OCI-LY1 (cell line): Measurements from ENCODE around the gene ERCC8.

ENCODE experiments used
- H2AFZ ChIP-seq: fragments of 200-600 bp; sonication (generic), shearing (Covaris generic); 2 replicates; pipeline ENCODE4 v1.6.0; 2014; ENCODE audit warnings: antibody characterized with exemption, mild to moderate bottlenecking, low read length
- H3F3A ChIP-seq: fragments of 200-600 bp; sonication (generic), shearing (Covaris generic); 2 replicates; pipeline ENCODE4 v1.6.0; 2014; ENCODE audit warnings: mild to moderate bottlenecking, antibody characterized with exemption, low read length, moderate library complexity; ENCODE audit not compliant: insufficient read depth
- H3K27ac ChIP-seq: fragments of 200-600 bp; sonication (generic); 2 replicates; pipeline ENCODE4 v1.5.1; 2014; ENCODE audit warnings: low read length, mixed run types, mild to moderate bottlenecking, low read depth; ENCODE audit not compliant: poor library complexity, severe bottlenecking
- H3K27me3 ChIP-seq: fragments of 200-600 bp; sonication (generic); 2 replicates; pipeline ENCODE4 v1.6.0; 2014; ENCODE audit warnings: antibody characterized with exemption, mild to moderate bottlenecking, low read length, moderate library complexity; ENCODE audit not compliant: insufficient read depth
- H3K36me3 ChIP-seq: fragments of 200-600 bp; sonication (generic); 2 replicates; pipeline ENCODE4 v1.6.1; 2014; ENCODE audit warnings: mild to moderate bottlenecking, antibody characterized with exemption, low read length, moderate library complexity, mixed read lengths; ENCODE audit not compliant: insufficient read depth
- H3K4me1 ChIP-seq: fragments of 200-600 bp; sonication (generic); 2 replicates; pipeline ENCODE4 v1.5.1; 2014; ENCODE audit warnings: mild to moderate bottlenecking, low read length, moderate library complexity; ENCODE audit not compliant: insufficient read depth, severe bottlenecking
- H3K4me2 ChIP-seq: fragments of 200-600 bp; sonication (generic), shearing (Covaris generic); 2 replicates; pipeline ENCODE4 v1.6.1; 2014; ENCODE audit warnings: low read length
- H3K4me3 ChIP-seq: fragments of 200-600 bp; sonication (generic); 2 replicates; pipeline ENCODE4 v1.5.1; 2014; ENCODE audit warnings: low read length, low read depth, mild to moderate bottlenecking, mixed read lengths; ENCODE audit not compliant: poor library complexity, severe bottlenecking
- H3K79me2 ChIP-seq: fragments of 200-600 bp; shearing (Covaris generic); 2 replicates; pipeline ENCODE4 v1.6.1; 2016; ENCODE audit warnings: mixed run types, low read length, mixed read lengths; ENCODE audit not compliant: insufficient read depth
- H3K9ac ChIP-seq: fragments of 200-600 bp; sonication (generic), shearing (Covaris generic); 2 replicates; pipeline ENCODE4 v1.6.1; 2014; ENCODE audit warnings: mild to moderate bottlenecking, low read length, mixed read lengths
- H3K9me2 ChIP-seq: fragments of 200-600 bp; sonication (generic), shearing (Covaris generic); 2 replicates; pipeline ENCODE4 v1.6.1; 2014; ENCODE audit warnings: low read depth, mild to moderate bottlenecking, low read length, mixed read lengths
- H3K9me3 ChIP-seq: fragments of 200-600 bp; shearing (Covaris generic); 2 replicates; pipeline ENCODE4 v1.6.1; 2014; ENCODE audit warnings: low read length, mixed read lengths
- H4K20me1 ChIP-seq: fragments of 200-600 bp; sonication (generic), shearing (Covaris generic); 2 replicates; pipeline ENCODE4 v1.6.0; 2016; ENCODE audit warnings: mild to moderate bottlenecking, low read length; ENCODE audit not compliant: insufficient read depth
- EZH2 ChIP-seq: fragments of 200-600 bp; sonication (generic), shearing (Covaris generic); IDR thresholded peaks from 2 replicates; pipeline ENCODE4 v1.8.0; 2017; ENCODE audit warnings: borderline replicate concordance, mixed run types, mild to moderate bottlenecking, antibody characterized with exemption, low read length, moderate library complexity, mixed read lengths
- TF ChIP-seq, protein P1 (sequence below): fragments of 200-600 bp; sonication (generic), shearing (Covaris generic); IDR thresholded peaks from 2 replicates; pipeline ENCODE4 v1.5.1; 2017; ENCODE audit warnings: mild to moderate bottlenecking, antibody characterized with exemption, low read length, moderate library complexity, mixed read lengths

Gene ERCC8

DNA sequence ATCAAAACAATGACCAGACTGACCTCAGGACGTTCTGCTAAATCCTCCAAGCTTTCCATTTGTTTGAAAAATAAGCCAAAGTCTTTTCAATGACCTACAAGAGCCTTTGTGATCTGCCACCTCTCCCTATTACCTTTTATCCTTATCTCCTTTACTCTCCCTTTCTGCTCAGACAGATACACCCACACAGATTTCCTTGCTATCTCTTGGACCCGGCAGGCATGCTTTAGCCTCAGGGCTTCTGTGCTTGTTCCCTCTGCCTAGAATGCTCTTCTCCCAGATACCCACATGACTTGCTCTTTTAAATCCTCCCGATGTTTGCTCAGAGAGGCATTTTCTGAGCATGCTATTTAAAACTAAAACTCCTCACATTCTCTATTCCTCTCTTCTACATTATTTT lies 91.9 kb downstream of the ERCC8 start:
- Histone ChIP-seq H3K9ac (no peak overlapping the region), H3K27ac (no peak overlapping the region), H3K4me1 (no peaks in the 10 kb centered on the region), H3K4me2 (no peak overlapping the region), H4K20me1 (no peaks in the 10 kb centered on the region), H3K9me3 (no peaks in the 10 kb centered on the region), H3K36me3 (no peaks in the 10 kb centered on the region), H2AFZ (no peak overlapping the region), H3F3A (no peaks in the 10 kb centered on the region), H3K9me2 (no peaks in the 10 kb centered on the region), H3K4me3 (no peak overlapping the region), H3K79me2 (no peaks in the 10 kb centered on the region), H3K27me3 (no peaks in the 10 kb centered on the region)
- TF ChIP-seq, protein P1, sequence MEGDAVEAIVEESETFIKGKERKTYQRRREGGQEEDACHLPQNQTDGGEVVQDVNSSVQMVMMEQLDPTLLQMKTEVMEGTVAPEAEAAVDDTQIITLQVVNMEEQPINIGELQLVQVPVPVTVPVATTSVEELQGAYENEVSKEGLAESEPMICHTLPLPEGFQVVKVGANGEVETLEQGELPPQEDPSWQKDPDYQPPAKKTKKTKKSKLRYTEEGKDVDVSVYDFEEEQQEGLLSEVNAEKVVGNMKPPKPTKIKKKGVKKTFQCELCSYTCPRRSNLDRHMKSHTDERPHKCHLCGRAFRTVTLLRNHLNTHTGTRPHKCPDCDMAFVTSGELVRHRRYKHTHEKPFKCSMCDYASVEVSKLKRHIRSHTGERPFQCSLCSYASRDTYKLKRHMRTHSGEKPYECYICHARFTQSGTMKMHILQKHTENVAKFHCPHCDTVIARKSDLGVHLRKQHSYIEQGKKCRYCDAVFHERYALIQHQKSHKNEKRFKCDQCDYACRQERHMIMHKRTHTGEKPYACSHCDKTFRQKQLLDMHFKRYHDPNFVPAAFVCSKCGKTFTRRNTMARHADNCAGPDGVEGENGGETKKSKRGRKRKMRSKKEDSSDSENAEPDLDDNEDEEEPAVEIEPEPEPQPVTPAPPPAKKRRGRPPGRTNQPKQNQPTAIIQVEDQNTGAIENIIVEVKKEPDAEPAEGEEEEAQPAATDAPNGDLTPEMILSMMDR = no peak
- no peak for TF ChIP-seq EZH2

DNA sequence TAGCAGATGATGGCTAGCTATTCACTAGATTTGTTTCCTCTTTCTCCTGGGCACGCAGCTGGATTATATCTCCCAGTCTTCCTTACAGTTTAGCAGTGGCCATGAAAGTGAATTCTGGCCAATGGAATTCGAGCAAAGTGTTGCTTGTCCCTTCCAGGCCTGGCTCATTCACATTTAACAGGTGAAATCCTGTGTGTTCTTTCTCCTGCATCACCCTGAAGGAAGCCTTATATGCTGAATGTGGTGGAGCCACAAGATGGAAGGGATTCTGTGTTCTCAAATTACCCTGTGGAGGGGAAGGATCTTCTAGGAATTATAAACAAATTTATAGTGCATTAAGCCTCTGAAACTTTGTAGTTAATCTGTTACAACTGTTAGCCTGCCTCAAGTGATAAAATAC lies 92.6 kb downstream of the ERCC8 start:
- H3K4me3 ChIP-seq = no peak overlapping the region
- no peaks in the 10 kb centered on the region for H3K9me2 ChIP-seq
- H3K9ac ChIP-seq = no peak overlapping the region
- no peaks in the 10 kb centered on the region for H3K27me3 ChIP-seq
- H3K4me2 ChIP-seq = no peak overlapping the region
- no peak overlapping the region for H3K27ac ChIP-seq
- no peak overlapping the region for H2AFZ ChIP-seq
- no peaks in the 10 kb centered on the region for H4K20me1 ChIP-seq
- TF ChIP-seq EZH2 = no peak
- TF ChIP-seq, protein P1 = no peak
- no peaks in the 10 kb centered on the region for H3K9me3 ChIP-seq
- no peaks in the 10 kb centered on the region for H3K36me3 ChIP-seq
- no peaks in the 10 kb centered on the region for H3K4me1 ChIP-seq
- H3K79me2 ChIP-seq = no peaks in the 10 kb centered on the region
- H3F3A ChIP-seq = no peaks in the 10 kb centered on the region

DNA sequence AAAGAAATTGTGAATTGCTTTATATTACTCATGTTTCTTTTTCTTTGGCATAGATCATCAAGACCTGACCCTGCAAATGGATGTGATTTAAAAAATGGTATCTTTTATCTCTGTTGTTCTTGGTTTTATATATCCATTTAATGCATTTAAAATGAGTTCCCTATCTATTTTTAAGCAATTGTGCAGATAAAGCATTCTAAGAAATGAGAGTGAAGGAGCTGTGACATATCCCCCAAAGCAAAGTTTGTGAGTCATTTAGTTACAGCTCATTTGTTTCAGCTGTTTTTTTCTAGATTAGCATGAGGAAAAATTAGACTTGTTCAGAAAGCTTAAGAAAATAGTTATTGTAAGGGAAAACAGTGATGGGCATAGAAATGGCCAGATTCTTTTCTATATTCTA lies 93.2 kb downstream of the ERCC8 start:
- H3K27me3 ChIP-seq = no peaks in the 10 kb centered on the region
- no peaks in the 10 kb centered on the region for H3K79me2 ChIP-seq
- TF ChIP-seq, protein P1 = no peak
- TF ChIP-seq EZH2 = no peak
- no peaks in the 10 kb centered on the region for H4K20me1 ChIP-seq
- H3K9me2 ChIP-seq = no peaks in the 10 kb centered on the region
- no peaks in the 10 kb centered on the region for H3F3A ChIP-seq
- no peak overlapping the region for H3K4me2 ChIP-seq
- H3K9me3 ChIP-seq = no peaks in the 10 kb centered on the region
- no peak overlapping the region for H2AFZ ChIP-seq
- no peak overlapping the region for H3K27ac ChIP-seq
- H3K4me3 ChIP-seq = no peak overlapping the region
- no peaks in the 10 kb centered on the region for H3K4me1 ChIP-seq
- no peak overlapping the region for H3K9ac ChIP-seq
- no peaks in the 10 kb centered on the region for H3K36me3 ChIP-seq
